GM19452 (cell line): ENCODE data around the gene LRRC49.
"Not testable (repeated sequence)": the region's sequence is repeated elsewhere in the genome, so short reads cannot be mapped to it uniquely, and the experiment has no call there.

Experiments
- ATAC-seq: cut with Tn5 transposase; IDR thresholded peaks from one replicate; pipeline ENCODE4 v1.9.1; 2021; ENCODE audit not compliant: unreplicated experiment

LRRC49 gene, protein sequence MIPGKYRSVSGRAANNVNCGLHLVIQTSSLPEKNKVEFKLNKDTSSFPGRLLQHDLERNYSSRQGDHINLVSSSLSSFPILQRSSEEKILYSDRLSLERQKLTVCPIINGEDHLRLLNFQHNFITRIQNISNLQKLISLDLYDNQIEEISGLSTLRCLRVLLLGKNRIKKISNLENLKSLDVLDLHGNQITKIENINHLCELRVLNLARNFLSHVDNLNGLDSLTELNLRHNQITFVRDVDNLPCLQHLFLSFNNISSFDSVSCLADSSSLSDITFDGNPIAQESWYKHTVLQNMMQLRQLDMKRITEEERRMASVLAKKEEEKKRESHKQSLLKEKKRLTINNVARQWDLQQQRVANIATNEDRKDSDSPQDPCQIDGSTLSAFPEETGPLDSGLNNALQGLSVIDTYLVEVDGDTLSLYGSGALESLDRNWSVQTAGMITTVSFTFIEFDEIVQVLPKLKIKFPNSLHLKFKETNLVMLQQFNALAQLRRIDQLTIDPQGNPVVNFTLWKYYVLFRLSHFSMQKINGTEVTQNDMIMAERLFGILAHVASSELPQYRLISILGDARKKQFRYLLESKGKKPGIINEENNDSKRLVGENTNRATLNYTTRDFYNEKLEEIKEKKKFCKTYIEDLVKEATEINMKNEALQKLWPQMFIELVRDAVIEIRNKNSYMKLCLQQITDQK

DNA sequence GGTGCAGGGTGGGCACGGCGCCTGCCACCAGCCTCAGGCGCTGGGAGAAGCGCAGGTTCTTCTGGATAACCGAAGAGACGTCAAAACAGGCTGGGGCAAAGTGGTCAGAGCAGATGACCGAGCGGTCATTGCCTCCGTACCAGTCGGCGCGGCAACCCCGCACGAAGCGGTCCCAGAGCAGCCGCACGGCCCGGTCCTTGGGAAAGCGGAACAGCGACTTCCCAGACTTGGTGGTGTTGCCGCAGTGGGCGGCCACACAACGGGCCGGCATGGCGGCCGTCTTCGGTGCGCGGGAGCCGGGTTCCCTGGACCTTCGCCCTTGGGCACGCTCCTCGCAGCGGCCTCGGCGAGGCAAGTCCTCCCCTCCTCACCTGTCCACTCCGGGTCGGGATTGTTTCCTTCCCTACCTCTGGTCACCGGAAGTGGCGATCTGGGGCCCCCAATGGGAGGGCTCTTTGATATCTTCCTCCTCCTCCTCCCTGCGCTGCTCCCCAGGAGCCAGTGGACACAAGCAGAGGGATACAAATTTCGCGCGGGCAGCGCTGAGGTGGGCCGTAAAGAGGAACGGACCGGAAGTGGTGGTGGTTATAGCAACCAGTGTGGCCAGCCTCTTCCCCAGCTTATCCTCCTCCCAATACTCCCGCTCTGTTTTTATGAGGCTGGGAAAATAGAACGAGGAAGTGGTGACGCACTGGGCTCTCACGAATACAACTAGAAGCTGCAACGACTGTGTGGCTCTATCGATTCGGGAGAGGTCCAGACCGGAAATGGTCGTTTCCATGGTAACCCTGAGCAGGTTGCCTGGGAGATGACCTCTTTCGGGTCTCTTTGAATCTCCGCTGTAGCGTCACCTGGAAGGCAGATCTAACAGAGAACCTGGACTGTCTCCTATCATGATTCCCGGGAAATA is at the start of gene LRRC49, which contains the start of gene THAP10:
Gene LRRC49 (plus strand): TSS at position 825 of the 910 bp plus-strand sequence. CDS start 69 bp downstream, at position 894.
Gene THAP10 (minus strand): TSS at position 432 of the 910 bp plus-strand sequence. CDS start 161 bp downstream, at position 271.
- peak; percentile 81 for ATAC-seq

DNA sequence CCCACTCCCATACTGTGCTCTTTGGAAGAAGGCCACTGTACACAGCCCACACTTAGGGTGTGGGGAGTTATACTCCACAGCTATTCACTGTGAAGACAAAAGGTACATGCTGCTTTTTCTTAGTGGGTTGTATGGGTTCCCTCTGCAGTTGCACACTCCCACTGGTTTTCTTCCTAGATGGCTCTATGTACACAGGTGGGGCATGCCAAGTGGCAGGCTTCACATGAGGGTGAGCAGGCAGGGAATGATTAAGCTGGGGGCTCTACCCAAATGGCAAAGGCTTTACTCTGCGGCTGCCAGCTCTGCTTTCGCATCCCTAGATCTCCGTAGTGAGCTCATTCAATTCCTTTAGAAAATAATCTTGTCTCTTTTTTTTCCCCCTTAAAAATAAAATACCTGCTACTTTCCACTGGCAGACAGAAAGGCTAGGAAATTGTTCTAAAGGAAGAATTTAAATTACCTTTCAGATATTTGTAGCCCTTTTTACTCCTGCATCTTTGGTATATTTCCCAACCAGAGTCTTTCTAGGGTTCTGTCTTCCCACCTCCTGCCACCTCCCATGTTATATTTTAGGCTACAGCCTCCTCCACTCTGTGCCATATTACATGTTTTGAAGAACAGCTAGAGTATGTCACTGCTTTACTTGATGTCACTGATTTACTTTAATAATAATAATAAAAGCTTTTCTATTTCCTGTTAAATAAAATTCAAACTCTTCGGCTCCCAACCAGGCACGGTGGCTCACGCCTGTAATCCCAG is 46.8 kb upstream of the LRRC49 start:
- no peak for ATAC-seq

DNA sequence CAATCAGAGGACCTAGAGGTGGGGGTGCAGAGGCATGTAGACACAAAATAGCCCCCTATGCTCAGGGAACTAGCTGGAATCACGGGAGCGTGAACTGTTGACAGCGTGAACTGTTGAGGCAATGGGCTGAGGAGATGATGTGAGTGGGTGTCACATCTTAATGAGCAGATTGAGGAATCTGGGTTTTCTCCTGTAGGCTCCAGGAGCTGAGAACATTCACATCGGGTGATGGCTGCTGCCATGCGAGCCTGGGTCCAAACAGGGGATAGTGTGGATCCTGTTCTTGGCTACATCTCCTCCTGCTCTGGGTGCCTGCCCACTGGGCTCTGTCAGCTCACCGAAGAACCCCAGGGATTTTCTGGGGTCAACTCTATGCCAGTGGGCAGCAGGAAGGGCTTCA is 40.7 kb upstream of the LRRC49 start:
- ATAC-seq: no peak

DNA sequence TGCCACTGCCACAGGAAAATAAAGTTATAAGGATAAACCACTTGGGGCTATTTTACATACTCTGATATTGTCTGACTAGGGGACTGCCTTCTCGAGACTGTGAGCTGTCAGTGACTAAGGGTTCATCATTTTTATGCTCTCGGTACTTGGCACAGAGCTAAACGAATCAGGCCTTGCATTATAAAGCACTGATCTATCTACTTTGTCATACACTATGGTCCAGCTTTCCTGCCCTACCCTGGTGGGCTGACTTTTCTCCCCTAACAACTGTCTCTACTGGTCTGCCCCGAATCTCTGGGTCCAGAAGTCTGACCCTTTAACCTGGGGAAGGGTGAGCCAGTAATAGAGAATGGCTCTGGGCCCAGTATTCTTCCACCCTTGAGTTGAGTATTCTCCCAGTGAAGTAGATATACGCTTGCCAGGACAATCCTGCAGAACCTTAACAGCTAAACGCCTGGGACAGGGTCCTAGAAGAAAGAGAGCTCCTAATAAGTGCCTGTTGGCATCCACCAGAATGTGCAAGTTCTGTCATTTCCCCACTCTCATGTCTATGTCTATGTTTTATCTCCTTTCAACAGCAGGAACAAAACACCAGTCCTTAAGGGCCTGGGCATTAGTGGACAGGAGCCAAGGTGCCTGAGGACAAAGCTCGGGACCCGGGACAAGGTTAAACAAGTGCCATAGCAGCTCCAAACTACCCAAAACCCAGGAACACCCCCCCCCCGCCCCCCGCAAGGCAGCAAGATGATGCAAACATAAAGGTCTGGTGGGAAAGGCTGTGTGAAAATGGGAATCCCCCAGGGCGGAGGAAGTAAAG is 39.9 kb upstream of the LRRC49 start:
- ATAC-seq: no peak

DNA sequence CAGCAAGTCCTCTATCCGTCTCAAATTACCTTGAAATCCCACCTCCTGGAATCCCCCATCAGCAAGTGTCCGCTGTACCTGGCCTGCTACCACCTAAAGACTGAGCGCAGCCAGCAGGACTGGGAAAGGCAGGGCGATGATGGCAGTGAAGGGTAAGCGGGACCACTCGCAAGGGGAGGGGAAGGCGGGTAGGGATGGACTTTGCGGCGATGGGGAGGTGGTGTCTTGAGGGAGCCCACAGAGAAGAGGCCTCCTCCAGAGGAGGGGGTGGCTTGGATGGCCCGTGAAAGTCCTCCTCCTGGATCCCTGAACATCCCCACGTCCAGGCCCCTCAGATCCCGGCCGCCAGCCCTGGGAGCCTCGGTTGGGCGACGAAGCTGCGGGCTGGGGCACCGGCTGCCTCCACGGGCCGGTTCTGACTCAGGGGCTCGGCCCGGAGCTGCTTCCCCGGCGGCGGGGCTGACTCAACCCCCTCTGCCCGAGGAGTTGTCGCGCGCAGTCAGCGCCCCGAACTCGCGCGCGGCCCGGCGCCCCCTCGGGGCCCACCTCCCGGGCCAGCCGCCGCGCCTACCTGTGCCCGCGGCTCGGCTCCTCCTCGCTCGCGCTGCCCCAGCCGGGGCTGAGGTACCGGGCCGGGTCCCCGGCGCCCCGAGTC is 39.2 kb upstream of the LRRC49 start:
- no peak for ATAC-seq

DNA sequence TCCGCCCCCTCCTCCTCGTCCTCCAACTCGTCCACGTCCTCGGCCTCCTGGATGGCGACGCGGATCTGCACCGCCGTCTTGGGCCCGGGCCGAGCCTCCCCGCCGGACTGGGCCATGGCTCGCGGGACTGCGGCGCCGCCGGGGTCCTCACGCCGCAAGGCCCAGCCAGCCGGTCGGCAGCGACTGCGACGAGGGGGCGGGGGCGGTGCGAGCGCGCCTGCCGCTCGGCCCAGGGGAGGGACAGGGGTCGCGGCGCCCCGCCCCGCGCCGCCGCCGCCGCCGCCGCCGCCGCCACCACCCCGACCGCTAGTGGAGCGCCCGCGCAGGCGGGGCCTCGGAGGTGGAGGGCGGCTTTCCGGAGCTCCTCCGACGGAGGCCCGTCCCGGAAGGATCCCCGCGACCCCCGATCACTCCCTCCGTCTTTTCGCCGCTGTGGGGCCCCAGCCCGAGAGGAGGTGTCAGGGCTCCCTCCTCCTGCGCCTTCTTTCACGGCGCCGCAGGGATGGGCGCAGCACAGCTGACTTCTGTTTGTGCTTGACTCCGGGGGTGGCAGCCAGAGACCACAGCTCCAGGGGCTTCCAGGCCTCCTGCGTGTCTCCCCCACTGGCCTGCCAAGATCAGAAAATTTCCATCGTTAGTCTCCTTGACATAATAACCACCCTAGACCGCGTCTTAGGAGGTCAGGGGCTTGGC is 38.5 kb upstream of the LRRC49 start, which contains the start of gene LARP6:
Gene LARP6 (minus strand): TSS at position 185 of the 693 bp plus-strand sequence. CDS start 69 bp downstream, at position 116.
- no peak for ATAC-seq

DNA sequence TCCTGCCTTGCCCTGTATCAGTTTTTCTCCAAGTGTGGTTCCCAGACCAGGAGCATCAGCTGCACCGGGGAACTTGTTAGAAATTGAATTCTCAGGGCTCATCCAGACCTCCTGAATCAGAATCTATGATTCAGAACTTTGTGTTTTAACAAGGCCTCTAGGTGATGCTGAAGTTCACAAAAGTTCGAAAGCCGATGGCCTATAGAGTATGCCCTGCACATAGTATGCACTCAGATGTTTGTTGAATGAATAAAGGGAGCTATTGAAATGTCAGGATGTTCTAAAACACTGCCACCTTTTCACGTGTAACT is 38.0 kb upstream of the LRRC49 start:
- ATAC-seq: no peak

DNA sequence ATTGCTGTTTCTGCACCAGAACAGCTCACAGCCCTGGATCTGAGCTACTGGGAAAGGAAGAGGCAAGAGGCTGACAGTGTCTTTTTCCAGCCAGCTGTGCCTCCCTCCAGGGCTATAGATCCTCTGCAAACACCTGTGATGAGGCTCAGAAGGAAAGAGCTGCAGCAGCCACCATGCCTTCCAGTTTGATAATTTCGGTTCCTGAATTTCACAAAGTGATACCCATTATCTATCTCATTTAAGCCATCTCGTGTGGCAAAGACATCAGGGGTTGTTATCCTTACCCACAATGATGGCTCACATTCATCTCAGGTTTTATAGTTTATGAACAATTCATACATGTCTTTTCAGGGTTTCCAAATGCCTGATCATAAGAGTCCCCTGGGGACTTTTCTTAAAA is 36.9 kb upstream of the LRRC49 start:
- ATAC-seq: no peak

DNA sequence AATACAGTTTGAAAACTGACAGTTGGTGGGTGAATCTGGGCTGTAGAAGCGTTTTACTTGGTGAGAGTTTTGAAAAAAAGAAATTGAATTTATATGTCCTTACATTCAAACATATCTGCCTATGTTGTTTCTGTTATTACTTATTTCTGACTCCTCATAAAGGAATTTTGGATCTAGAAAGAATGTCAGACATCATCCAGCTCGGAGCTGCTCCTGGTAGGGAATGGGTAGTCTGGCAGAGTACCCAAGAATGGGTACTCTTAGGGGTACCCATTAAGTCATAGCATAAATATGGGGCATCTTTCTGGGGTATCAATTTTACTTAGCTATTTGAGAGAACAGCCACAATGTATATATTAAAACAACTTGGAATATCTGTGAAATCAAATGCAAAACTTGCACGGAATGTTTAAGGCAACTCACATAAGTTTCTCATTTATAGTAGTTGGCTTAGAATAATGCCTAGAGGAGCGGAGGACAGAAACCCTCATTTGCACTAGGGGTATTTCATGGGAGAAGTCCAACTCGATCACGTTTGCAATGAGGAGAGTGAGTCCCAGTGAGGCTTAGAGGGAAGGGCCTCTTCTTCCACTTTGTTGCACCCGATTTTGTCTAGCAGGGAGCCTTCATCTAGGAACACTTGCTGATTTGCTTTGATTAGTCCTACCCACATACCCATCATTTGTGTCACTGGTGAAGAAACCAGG is 36.3 kb upstream of the LRRC49 start:
- ATAC-seq: no peak

DNA sequence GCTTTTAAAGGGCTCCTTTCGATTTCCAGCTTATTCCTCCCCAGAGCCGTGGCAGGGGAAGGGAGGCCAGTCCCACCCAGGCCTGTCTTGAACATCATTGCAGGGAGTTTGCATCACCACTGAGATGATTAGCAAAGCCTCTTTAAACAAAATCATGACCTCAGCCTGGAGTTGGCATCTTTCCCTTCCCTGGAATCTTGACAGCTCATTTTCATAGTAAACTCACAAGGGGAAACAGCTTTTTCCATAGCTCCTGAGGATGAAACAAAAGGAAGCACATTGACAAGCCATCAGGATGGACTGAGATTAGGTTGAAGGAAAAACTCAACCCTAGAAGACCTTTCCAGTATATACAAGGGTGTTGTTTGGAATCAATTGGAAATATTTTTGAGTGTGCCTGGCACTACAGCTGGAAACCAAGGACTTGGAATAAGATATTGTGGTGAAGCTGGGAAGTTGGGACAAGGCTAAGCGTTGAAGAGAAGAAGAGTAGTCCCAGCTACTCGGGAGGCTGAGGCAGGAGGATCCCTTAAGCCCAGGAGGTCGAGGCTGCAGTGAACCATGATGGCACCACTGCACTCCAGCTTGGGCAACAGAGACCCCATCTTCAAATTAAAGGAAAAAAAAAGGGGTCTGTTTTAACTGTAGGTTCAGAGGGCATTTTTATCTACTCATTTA is 35.6 kb upstream of the LRRC49 start:
- no peak for ATAC-seq

DNA sequence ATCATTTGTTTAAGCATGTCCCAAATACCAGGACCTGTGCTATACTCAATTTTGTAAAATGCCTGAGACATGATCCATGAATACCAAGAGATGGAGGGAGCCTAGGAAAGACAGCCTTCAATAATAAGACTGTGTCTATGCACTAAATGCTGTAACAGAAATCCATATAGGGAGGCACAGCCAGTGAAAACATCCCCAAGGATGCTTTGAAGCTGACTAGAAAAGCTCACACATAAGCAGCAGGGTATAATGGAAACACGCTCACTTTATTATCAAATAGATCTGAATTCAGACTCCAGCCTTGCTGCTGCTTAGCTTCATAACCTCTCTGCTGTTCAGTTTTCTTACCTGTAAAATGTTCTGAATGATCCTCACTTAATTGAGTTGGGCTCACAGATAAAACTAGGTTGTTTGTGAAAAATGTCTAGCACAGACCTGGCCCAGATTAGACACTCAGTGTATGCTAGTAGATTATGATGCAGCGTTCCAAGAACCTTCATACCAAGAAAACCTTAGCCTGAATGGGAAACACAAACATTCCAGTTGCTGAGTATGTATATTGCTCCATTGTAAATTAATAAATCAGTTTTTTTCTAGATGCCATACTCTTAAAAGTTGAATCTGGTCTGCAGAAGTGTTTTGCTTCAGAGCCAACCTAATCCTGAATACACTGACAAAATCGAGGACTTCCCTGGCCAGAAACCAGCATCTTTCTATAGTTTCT is 34.9 kb upstream of the LRRC49 start:
- no peak for ATAC-seq

DNA sequence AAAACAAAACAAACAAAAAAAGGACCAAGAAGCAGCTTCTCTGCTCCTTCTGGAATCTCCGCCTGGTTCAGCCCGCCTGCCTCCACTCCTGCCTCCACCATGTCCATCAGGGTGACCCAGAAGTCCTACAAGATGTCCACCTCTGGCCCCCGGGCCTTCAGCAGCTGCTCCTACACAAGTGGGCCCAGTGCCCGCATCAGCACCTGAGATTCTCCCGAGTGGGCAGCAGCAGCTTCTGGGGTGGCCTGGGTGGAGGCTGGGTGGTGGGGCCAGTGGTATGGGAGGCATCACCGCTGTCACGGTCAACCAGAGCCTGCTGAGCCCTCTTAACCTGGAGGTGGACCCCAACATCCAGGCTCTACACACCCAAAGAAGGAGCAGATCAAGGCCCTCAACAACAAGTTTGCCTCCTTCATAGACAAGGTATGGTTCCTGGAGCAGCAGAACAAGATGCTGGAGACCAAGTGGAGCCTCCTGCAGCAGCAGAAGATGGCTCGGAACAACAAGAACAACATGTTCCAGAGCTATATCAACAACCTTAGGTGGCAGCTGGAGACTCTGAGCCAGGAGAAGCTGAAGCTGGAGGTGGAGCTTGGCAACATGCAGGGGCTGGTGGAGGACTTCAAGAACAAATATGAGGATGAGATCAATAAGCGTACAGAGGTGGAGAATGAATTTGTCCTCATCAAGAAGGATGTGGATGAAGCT is 33.9 kb upstream of the LRRC49 start:
- ATAC-seq: not testable (repeated sequence)

DNA sequence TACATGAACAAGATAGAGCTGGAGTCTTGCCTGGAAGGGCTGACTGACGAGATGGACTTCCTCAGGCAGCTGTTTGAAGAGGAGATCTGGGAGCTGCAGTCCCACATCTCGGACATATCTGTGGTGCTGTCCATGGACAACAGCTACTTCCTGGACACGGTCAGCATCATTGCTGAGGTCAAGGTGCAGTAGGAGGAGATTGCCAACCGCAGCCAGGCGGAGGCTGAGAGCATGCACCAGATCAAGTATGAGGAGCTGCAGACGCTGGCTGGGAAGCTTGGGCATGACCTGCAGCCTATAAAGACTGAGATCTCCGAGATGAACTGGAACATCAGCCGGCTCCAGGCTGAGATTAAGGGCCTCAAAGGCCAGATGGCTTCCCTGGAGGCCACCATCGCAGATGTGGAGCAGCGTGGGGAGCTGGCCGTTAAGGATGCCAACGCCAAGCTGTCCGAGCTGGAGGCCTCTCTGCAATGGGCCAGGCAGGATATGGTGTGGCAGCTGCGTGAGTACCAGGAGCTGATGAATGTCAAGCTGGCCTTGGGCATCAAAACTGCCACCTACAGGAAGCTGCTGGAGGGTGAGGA is 33.2 kb upstream of the LRRC49 start:
- ATAC-seq: no peak

DNA sequence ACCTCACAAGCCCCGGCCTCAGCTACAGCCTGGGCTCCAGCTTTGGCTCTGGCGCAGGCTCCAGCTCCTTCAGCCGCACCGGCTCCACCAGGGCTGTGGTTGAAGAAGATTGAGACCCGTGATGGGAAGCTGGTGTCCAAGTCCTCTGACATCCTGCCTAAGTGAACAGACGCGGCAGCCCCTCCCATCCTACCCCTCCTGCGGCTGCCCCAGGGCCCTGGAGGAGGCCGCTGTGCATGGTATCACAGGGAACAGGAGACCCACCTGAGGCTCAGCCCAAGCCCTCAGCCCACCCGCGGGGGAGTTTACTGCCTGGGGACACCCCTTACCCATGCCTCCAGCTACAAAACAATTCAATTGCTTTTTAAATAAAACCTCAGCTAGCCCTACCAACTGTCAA is 32.6 kb upstream of the LRRC49 start:
- no peak for ATAC-seq

DNA sequence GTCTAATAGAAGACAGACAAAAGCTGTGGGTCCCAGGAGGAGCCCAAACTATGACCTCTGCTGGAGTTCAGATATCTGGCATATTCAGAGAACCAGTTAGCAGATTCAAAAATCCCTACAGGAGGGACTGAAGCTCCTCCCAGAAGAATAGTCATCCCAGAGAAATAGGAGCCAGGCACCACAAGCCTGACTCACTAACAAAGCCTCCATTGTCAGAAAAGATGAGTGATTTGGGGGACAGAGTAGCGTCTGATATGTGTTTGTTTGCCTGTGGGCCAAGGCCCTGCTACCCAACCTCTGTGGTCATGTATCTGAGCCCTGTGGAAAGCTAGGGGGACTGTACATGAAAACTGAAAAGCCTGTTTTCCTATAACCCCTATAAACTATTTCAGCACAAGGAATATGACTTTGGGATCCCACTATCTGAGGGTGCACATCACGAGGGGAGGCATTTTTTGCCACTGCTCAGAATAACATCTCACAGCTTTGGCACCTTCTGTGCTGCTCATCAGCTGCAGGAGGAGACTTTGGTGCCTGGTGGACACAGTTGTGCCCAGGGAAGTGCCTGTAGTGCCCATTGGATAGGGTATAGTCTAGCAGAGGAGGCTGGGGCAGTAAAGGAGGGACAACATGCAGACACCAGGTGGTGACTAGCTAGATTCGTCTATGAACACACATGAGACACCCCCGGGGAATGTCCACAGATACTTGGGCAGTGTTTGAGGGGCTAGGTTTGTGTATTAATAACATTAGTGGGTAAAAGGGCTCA is 29.0 kb upstream of the LRRC49 start:
- ATAC-seq: no peak
